Body of pancreas (tissue), 4 donors: Measurements from ENCODE around the gene RNF168. TPM values are rescaled to one million over a fixed set of nuclear protein-coding genes. Genes with fewer than 3 reads are reported as not detected.

ENCODE experiments used
- ATAC-seq: fragments of 150-250 bp; one replicate; pipeline ENCODE4 v1.9.1; 2016
- DNase-seq, 4 donors: peaks; one replicate each; pipeline ENCODE4 v3.0.0-alpha.2; 2019
- H3K27ac ChIP-seq, 4 donors: fragments of 200-600 bp; sonication (generic); 1 replicate in 3 of 4; 2 replicates in 1 of 4; pipeline versions ENCODE4 v1.5.1 to v1.6.1; 2016 to 2019; ENCODE audit warnings: mild to moderate bottlenecking in 1 of 4, mixed read lengths in 1 of 4, moderate library complexity in 1 of 4
- H3K27me3 ChIP-seq, 2 donors: fragments of 200-600 bp; sonication (generic); one replicate each; pipeline ENCODE4 v1.6.0; 2016; ENCODE audit warnings: mild to moderate bottlenecking in 1 of 2
- H3K36me3 ChIP-seq, 2 donors: fragments of 200-600 bp; sonication (generic); replicated peaks in 1 of 2; 2 replicates each; pipeline ENCODE4 v1.5.1; 2016; ENCODE audit warnings: low read depth in 2 of 2; ENCODE audit not compliant: insufficient read depth in 1 of 2
- H3K4me1 ChIP-seq: fragments of 200-600 bp; sonication (generic); one replicate; pipeline ENCODE4 v1.6.0; 2016
- H3K4me3 ChIP-seq, 2 donors: fragments of 200-600 bp; sonication (generic); 1 replicate in 1 of 2; 2 replicates in 1 of 2; pipeline ENCODE4 v1.5.1; 2016 to 2019
- H3K9me3 ChIP-seq, 3 donors: fragments of 200-600 bp; sonication (generic); 1 replicate in 2 of 3; 2 replicates in 1 of 3; pipeline ENCODE4 v1.5.1; 2016
- POLR2A ChIP-seq, 3 donors: fragments of 450-650 bp; IDR thresholded peaks; one replicate each; pipeline ENCODE4 v1.6.1; 2016; ENCODE audit warnings: antibody characterized with exemption in 3 of 3, mild to moderate bottlenecking in 2 of 3
- WGBS, 2 donors: methylation state at CpG; one replicate each; pipeline ENCODE4 v1.1.5; 2017; 5-methylcytosine and 5-hydroxymethylcytosine counted together
- intact Hi-C: fragments of 100-400 bp; cut with DNase I; formaldehyde crosslinking; loops from one replicate; pipeline ENCODE4 v1.15.1; 2023
- total RNA-seq, 2 donors: library from RNA; depleted of rRNA; stranded (reverse); fragments of >200 nt; gene quantifications; one replicate each; pipeline ENCODE4 v1.1.0, GENCODE V29; 2016
- TF ChIP-seq, protein P1 (sequence below), 7 experiments: fragments of 450-650 bp in 4 of 7; fragments of 200-600 bp in 3 of 7; sonication (generic) in 3 of 7; IDR thresholded peaks; one replicate each; pipeline ENCODE4 v1.5.1; 2016 to 2019; ENCODE audit warnings: antibody characterized with exemption in 7 of 7

Gene RNF168
- total RNA-seq, 2 donors from 2014 or later, result 7.0 to 8.9 TPM

DNA sequence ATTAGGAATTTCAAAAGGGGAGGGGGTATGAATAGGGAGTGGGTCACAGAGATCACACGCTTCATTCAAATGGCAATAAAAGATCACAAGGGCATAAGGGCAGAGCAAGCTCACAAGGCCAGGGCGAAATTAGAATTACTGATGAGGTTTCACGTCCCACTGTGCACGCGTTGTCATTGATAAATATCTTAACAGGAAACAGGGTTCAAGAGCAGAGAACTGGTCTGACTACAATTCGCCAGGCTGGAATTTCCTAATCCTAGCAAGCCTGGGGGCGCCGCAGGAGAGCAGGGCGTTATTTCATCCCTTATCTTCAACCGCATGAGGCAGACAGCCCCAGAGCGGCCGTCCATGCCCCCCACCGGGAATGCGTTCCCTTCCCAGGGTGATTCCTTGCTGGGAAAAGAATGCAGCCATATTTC lies 29.7 kb upstream of the RNF168 start:
- ATAC-seq (no peak), DNase-seq (no peak)
- no peak overlapping the region for H3K27ac ChIP-seq
- TF ChIP-seq, protein P1, sequence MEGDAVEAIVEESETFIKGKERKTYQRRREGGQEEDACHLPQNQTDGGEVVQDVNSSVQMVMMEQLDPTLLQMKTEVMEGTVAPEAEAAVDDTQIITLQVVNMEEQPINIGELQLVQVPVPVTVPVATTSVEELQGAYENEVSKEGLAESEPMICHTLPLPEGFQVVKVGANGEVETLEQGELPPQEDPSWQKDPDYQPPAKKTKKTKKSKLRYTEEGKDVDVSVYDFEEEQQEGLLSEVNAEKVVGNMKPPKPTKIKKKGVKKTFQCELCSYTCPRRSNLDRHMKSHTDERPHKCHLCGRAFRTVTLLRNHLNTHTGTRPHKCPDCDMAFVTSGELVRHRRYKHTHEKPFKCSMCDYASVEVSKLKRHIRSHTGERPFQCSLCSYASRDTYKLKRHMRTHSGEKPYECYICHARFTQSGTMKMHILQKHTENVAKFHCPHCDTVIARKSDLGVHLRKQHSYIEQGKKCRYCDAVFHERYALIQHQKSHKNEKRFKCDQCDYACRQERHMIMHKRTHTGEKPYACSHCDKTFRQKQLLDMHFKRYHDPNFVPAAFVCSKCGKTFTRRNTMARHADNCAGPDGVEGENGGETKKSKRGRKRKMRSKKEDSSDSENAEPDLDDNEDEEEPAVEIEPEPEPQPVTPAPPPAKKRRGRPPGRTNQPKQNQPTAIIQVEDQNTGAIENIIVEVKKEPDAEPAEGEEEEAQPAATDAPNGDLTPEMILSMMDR (IDR thresholded peaks at IDR 0.05), result no peak
- TF ChIP-seq POLR2A (IDR thresholded peaks at IDR 0.05), result no peak
- no peaks in the 10 kb centered on the region for H3K36me3 ChIP-seq
- peaks cover 6% of the 10 kb centered on the region for H3K4me1 ChIP-seq
- H3K4me3 ChIP-seq, result no peak overlapping the region
- WGBS, 2 donors, result 27 to 35% methylated on average over 14 of the region's 14 CpGs
- intact Hi-C loops, result no loop called here
- no peaks in the 10 kb centered on the region for H3K9me3 ChIP-seq
- H3K27me3 ChIP-seq, result peaks cover 0 to 4% of the 10 kb centered on the region in 2 donors

DNA sequence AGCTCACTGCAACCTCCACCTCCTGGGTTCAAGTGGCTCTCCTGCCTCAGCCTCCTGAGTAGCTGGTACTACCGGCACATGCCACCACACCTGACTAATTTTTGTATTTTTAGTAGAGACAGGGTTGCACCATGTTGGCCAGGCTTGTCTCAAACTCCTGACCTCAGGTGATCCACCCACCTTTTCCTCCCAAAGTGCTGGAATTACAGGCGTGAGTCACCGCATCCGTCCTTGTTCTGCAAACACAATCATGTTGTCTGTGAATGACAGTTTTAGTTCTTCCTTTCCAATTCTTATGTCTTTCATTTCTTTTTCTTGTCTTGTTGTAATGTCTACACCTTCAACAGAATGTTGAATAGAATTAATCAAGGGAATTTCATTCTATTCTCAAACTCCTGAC lies 27.9 kb upstream of the RNF168 start:
- ATAC-seq, result no peak
- no peak for DNase-seq
- H3K4me1 ChIP-seq, result peaks cover 6% of the 10 kb centered on the region
- peaks cover 0 to 4% of the 10 kb centered on the region in 2 donors for H3K27me3 ChIP-seq
- no peak for TF ChIP-seq POLR2A (IDR thresholded peaks at IDR 0.05)
- TF ChIP-seq, protein P1 (IDR thresholded peaks at IDR 0.05), result no peak
- H3K4me3 ChIP-seq, result no peak overlapping the region
- no peaks in the 10 kb centered on the region for H3K9me3 ChIP-seq
- H3K36me3 ChIP-seq, result no peaks in the 10 kb centered on the region
- no peak overlapping the region for H3K27ac ChIP-seq
- WGBS, 2 donors, result 75 to 81% methylated on average over 4 of the region's 4 CpGs
- intact Hi-C loops, result no loop called here

DNA sequence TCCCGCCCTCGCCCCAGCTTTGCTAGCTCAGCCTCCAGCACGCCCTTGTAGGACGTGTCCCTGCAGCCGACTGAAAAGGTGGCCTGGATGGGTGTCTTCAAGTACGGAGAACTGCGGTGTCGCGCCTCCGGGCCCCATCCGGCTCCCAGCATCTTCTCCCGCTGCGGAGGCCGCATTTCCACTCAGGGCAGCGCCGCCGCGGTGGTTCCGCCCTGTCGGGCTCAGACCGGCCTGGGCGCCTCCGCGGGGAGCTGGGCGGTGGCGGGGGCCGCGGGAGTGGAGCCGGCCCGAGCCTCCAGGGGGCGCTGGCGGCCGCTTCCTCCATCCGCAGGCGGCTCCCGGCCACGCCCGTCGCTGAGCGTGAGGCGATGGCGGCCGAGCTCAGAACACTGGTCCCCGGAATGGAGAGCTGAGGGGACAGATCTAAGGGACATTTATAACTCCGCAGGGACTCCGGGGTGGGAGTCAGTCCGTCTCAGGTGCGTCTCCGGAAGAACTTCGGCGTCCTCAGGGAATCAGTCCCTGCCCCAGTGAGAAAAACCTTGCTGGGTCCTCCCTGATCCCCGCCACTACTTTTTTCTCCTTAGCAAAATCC lies 25.2 kb upstream of the RNF168 start:
- no peak overlapping the region for H3K4me3 ChIP-seq
- H3K27ac ChIP-seq, result no peak overlapping the region
- peaks cover 0 to 4% of the 10 kb centered on the region in 2 donors for H3K27me3 ChIP-seq
- intact Hi-C loops, result no loop called here
- no peak for TF ChIP-seq POLR2A (IDR thresholded peaks at IDR 0.05)
- TF ChIP-seq, protein P1 (IDR thresholded peaks at IDR 0.05), result peak in 6 of 7 experiments; percentile 16 to 65 (median 55)
- DNase-seq (peak; percentile 26 to 66 (median 55)), ATAC-seq (peak; percentile 68)
- H3K4me1 ChIP-seq, result peaks cover 6% of the 10 kb centered on the region
- H3K9me3 ChIP-seq, result no peaks in the 10 kb centered on the region
- H3K36me3 ChIP-seq, result no peaks in the 10 kb centered on the region
- 6 to 15% methylated on average over 13 to 50 of the region's 52 CpGs for WGBS, 2 donors

DNA sequence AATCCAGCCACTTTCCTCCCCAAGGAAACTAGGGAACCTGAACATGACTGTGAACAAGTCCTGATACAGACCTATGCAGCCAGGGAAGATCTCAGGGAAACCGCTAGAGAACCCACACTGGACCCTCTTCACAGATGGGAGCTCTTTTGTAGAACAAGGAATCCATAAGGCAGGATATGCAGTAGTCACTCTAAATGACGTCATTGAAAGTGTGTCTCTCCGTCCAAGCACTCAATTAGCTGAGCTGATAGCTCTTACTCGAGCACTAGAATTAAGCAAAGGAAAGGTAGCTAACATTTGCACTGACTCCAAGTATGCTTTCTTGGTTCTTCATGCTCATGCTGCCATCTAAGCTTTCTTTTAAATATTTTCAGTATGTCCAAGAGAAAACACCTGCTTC lies 21.6 kb upstream of the RNF168 start:
- no peak for ATAC-seq
- intact Hi-C loops, result no loop called here
- WGBS, 2 donors, result 67 to 80% methylated on average over 4 of the region's 4 CpGs

More for the DNA sequence above, 21.6 kb upstream of the RNF168 start:
- no peak for TF ChIP-seq POLR2A (IDR thresholded peaks at IDR 0.05)
- TF ChIP-seq, protein P1 (IDR thresholded peaks at IDR 0.05), result no peak
- no peak overlapping the region for H3K27ac ChIP-seq
- no peak overlapping the region for H3K4me3 ChIP-seq
- no peaks in the 10 kb centered on the region for H3K36me3 ChIP-seq
- DNase-seq, result no peak
- peaks cover 0 to 3% (median 0%) of the 10 kb centered on the region in 3 donors for H3K9me3 ChIP-seq
- peaks cover 0 to 4% of the 10 kb centered on the region in 2 donors for H3K27me3 ChIP-seq
- H3K4me1 ChIP-seq, result peaks cover 6% of the 10 kb centered on the region
